Measurements from ENCODE around the gene CFAP107.
"Not testable (repeated sequence)": the region's sequence is repeated elsewhere in the genome, so short reads cannot be mapped to it uniquely, and the experiment has no call there.

CFAP107 gene

GRCh38 chr1:12778061-12778460 is 32.1 kb downstream of the CFAP107 start:
- no peak for DNase-seq

- DNase-seq = no peak
Observed at GRCh38 chr1:12778907-12779306, 32.9 kb downstream of the CFAP107 start.

GRCh38 chr1:12781488-12781887 is 35.5 kb downstream of the CFAP107 start:
- not testable (repeated sequence) for DNase-seq

- not testable (repeated sequence) for DNase-seq
Observed at GRCh38 chr1:12783783-12784182, 37.8 kb downstream of the CFAP107 start.

- DNase-seq = not testable (repeated sequence)
Observed at GRCh38 chr1:12784729-12785128, 38.7 kb downstream of the CFAP107 start.

GRCh38 chr1:12791097-12791496 is 45.1 kb downstream of the CFAP107 start, which contains the start of gene PRAMEF1:
Gene PRAMEF1 (plus strand): TSS chr1:12791397. CDS start chr1:12793228, 1,831 bp downstream.
- not testable (repeated sequence) for DNase-seq

- no peak for DNase-seq
Observed at GRCh38 chr1:12798911-12799310, 52.9 kb downstream of the CFAP107 start.

- no peak for DNase-seq
Observed at GRCh38 chr1:12799730-12800129, 53.7 kb downstream of the CFAP107 start.

- no peak for DNase-seq
Observed at GRCh38 chr1:12809933-12810332, 63.9 kb downstream of the CFAP107 start.

GRCh38 chr1:12810691-12811408 is 64.8 kb downstream of the CFAP107 start:
- no peak for DNase-seq

GRCh38 chr1:12811409-12811784 is 65.4 kb downstream of the CFAP107 start:
- no peak for DNase-seq
